A549 (cell line): Measurements from ENCODE around the gene C2CD2. TPM values are rescaled to one million over a fixed set of nuclear protein-coding genes. Genes with fewer than 3 reads are reported as not detected.

Source experiments
- ATAC-seq, 2 experiments: fragments of 200-7000 bp in 1 of 2; fragments of >200 bp in 1 of 2; cut with Nextera tagmentation in 1 of 2; cut with Tn5 transposase in 1 of 2; 3 replicates each; pipeline versions ENCODE4 v1.8.0 to v1.9.1; 2018 to 2020; ENCODE audit warnings: mild to moderate bottlenecking in 1 of 2, moderate library complexity in 1 of 2
- CTCF ChIA-PET: fragments of 300-600 bp; sonication (Branson Sonifier 250); formaldehyde crosslinking; extraction: SDS; loops from one replicate; lab custom pipeline; 2021; ENCODE audit warnings: antibody characterized with exemption, inconsistent platforms; lab: Yijun Ruan, JAX
- POLR2A ChIA-PET: fragments of 350-600 bp; formaldehyde crosslinking; extraction: SDS; loops from one replicate; lab custom pipeline; 2021; ENCODE audit warnings: antibody characterized with exemption, inconsistent platforms; lab: Yijun Ruan, JAX
- DNase-seq, 2 experiments: peaks; one replicate each; pipeline versions ENCODE4 v3.0.0 to v3.0.0-alpha.2; 2011 to 2016; ENCODE audit warnings: low read depth in 1 of 2, low spot score in 1 of 2
- FAIRE-seq: peaks from 2 replicates; lab custom pipeline; 2011; peaks lifted over from hg19 to GRCh38; lab: Jason Lieb, UNC
- H3K27ac ChIP-seq, 2 experiments: fragments of >200 bp; sonication (Bioruptor Twin); formaldehyde crosslinking; 3 replicates each; pipeline ENCODE4 v1.5.1; 2016 to 2017
- H3K4me1 ChIP-seq: fragments of >200 bp; sonication (Bioruptor Twin); formaldehyde crosslinking; 3 replicates; pipeline ENCODE4 v1.6.1; 2016
- H3K4me2 ChIP-seq: fragments of >200 bp; sonication (Bioruptor Twin); formaldehyde crosslinking; 3 replicates; pipeline ENCODE4 v1.6.1; 2016
- H3K4me3 ChIP-seq: fragments of >200 bp; sonication (Bioruptor Twin); formaldehyde crosslinking; 3 replicates; pipeline ENCODE4 v1.5.1; 2016
- H3K9me3 ChIP-seq: fragments of >200 bp; sonication (Bioruptor Twin); formaldehyde crosslinking; 3 replicates; pipeline ENCODE4 v1.6.1; 2016
- CBX2 ChIP-seq: fragments of 200-600 bp; sonication (generic); IDR thresholded peaks from 2 replicates; pipeline ENCODE4 v1.6.1; 2016; ENCODE audit warnings: low read depth, mild to moderate bottlenecking, borderline replicate concordance
- CHD4 ChIP-seq: fragments of 200-600 bp; sonication (generic); IDR thresholded peaks from 2 replicates; pipeline ENCODE4 v1.6.1; 2016; ENCODE audit warnings: antibody characterized with exemption, mild to moderate bottlenecking, borderline replicate concordance
- EHF ChIP-seq: fragments of 250-450 bp; sonication (Bioruptor Pico); IDR thresholded peaks from 2 replicates; pipeline ENCODE4 v1.5.0; 2020; ENCODE audit warnings: mild to moderate bottlenecking
- ELK1 ChIP-seq: fragments of 150-350 bp; IDR thresholded peaks from 2 replicates; pipeline ENCODE4 v1.6.1; 2014; ENCODE audit warnings: low read depth, mild to moderate bottlenecking, low read length
- FOXS1 ChIP-seq: fragments of 250-450 bp; sonication (Bioruptor Pico); IDR thresholded peaks from 2 replicates; pipeline ENCODE4 v1.5.0; 2020; ENCODE audit warnings: mild to moderate bottlenecking, moderate library complexity
- GATA3 ChIP-seq: IDR thresholded peaks from 2 replicates; pipeline ENCODE4 v1.6.1; 2012; ENCODE audit warnings: borderline replicate concordance
- HDAC2 ChIP-seq: fragments of 200-600 bp; sonication (generic); IDR thresholded peaks from 2 replicates; pipeline ENCODE4 v1.6.1; 2016
- HES2 ChIP-seq: fragments of >200 bp; sonication (Bioruptor Twin); formaldehyde crosslinking; IDR thresholded peaks from 2 replicates; pipeline ENCODE4 v1.6.1; 2016
- HOXB5 ChIP-seq: fragments of 250-450 bp; sonication (Bioruptor Pico); IDR thresholded peaks from 2 replicates; pipeline ENCODE4 v1.5.0; 2020; ENCODE audit warnings: mild to moderate bottlenecking, moderate library complexity
- MAX ChIP-seq: IDR thresholded peaks from 2 replicates; pipeline ENCODE4 v1.6.1; 2012
- MAZ ChIP-seq: fragments of 150-350 bp; IDR thresholded peaks from 2 replicates; pipeline ENCODE4 v1.6.1; 2014; ENCODE audit warnings: antibody characterized with exemption, low read depth, low read length, borderline replicate concordance
- NPAS2 ChIP-seq: fragments of 250-450 bp; sonication (Bioruptor Pico); IDR thresholded peaks from 2 replicates; pipeline ENCODE4 v1.8.0; 2022; ENCODE audit warnings: mild to moderate bottlenecking, moderate library complexity, borderline replicate concordance
- PBX3 ChIP-seq: IDR thresholded peaks from 2 replicates; pipeline ENCODE4 v1.6.1; 2012
- POLR2A ChIP-seq: IDR thresholded peaks from 2 replicates; pipeline ENCODE4 v1.6.1; 2012; ENCODE audit warnings: mild to moderate bottlenecking, low read length
- RFX5 ChIP-seq: fragments of 450-650 bp; IDR thresholded peaks from 2 replicates; pipeline ENCODE4 v1.7.1; 2014; ENCODE audit warnings: antibody characterized with exemption, mild to moderate bottlenecking, moderate library complexity
- RNF2 ChIP-seq: fragments of 200-600 bp; sonication (generic); IDR thresholded peaks from 2 replicates; pipeline ENCODE4 v1.6.1; 2016; ENCODE audit warnings: low read depth, mild to moderate bottlenecking, antibody characterized with exemption, moderate library complexity, borderline replicate concordance
- SMC3 ChIP-seq: fragments of >200 bp; sonication (Bioruptor Twin); formaldehyde crosslinking; IDR thresholded peaks from 3 replicates; pipeline ENCODE4 v1.6.1; 2018; ENCODE audit warnings: inconsistent platforms
- SREBF2 ChIP-seq: fragments of 450-650 bp; IDR thresholded peaks from 2 replicates; pipeline ENCODE4 v1.6.1; 2014; ENCODE audit warnings: mild to moderate bottlenecking, moderate library complexity
- ZC3H11A ChIP-seq: fragments of 450-650 bp; IDR thresholded peaks from 2 replicates; pipeline ENCODE4 v1.6.1; 2014; ENCODE audit warnings: antibody characterized with exemption, mild to moderate bottlenecking
- WGBS: methylation state at CpG from one replicate; pipeline ENCODE4 v1.1.6; 2017; ENCODE audit errors: missing lambda C conversion rate; 5-methylcytosine and 5-hydroxymethylcytosine counted together
- polyA plus RNA-seq, 4 experiments: library from polyadenylated mRNA; depleted of rRNA in 3 of 4; stranded (reverse); fragments of >200 nt; fragmentation: RNase III in 1 of 4; extraction: RNeasy Plus Mini Kit Qiagen cat#74134 plus additional on column Dnase treatment in 1 of 4; gene quantifications; 2 replicates in 3 of 4; 3 replicates in 1 of 4; pipeline ENCODE4 v1.2.3, GENCODE V29; 2011 to 2017
- TF ChIP-seq, protein P1 (sequence below): fragments of 250-450 bp; sonication (Bioruptor Pico); IDR thresholded peaks from 2 replicates; pipeline ENCODE4 v1.5.0; 2020; ENCODE audit warnings: low read depth, mild to moderate bottlenecking, moderate library complexity
- TF ChIP-seq, protein P2 (sequence below): fragments of 250-450 bp; sonication (Bioruptor Pico); IDR thresholded peaks from 2 replicates; pipeline ENCODE4 v1.5.0; 2021; ENCODE audit warnings: mild to moderate bottlenecking, moderate library complexity, borderline replicate concordance
- TF ChIP-seq, protein P3 (sequence below): fragments of 200-600 bp; sonication (generic); IDR thresholded peaks from 2 replicates; pipeline ENCODE4 v1.6.1; 2016; ENCODE audit warnings: antibody characterized with exemption, mild to moderate bottlenecking, moderate library complexity

Gene C2CD2
- polyA plus RNA-seq, 2 of the 4 experiments (the other 2 are of a cell fraction), result 7.0 to 13.5 TPM

GRCh38 chr21:41901782-41902181, 52.0 kb downstream of the C2CD2 start (continued):
- TF ChIP-seq, protein P1, sequence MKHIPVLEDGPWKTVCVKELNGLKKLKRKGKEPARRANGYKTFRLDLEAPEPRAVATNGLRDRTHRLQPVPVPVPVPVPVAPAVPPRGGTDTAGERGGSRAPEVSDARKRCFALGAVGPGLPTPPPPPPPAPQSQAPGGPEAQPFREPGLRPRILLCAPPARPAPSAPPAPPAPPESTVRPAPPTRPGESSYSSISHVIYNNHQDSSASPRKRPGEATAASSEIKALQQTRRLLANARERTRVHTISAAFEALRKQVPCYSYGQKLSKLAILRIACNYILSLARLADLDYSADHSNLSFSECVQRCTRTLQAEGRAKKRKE, result no peak

DNA sequence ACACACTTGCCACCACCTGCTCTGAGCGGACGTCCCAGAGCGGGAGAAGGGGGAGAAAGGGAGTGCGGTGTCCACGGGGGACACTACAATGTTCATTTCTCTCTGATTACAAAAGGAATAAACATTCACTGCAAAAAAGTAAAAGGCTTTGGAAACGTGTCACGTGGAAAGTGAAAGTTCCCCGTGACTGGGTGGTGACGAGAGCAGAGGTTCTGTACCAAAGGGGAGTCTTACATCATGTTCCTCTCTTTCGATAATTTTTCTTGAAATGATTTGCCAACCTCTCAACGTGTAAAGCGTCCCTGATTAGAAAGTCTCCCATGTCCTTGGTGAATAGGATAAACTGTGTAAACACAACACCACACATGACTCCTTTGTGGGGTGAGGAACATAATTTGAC, 52.7 kb downstream of the C2CD2 start:
- ChIA-PET POLR2A (no interaction called here), CTCF (no interaction called here)
- FAIRE-seq, result no peak
- no peak overlapping the region for H3K27ac ChIP-seq
- WGBS, result 93% methylated on average over 12 of the region's 12 CpGs
- no peak for ATAC-seq
- TF ChIP-seq HOXB5 (CRISPR knock-in tag) (no peak), ELK1 (no peak), POLR2A (no peak), RFX5 (no peak), MAZ (no peak), EHF (CRISPR knock-in tag) (no peak), PBX3 (no peak)
- TF ChIP-seq, protein P2, sequence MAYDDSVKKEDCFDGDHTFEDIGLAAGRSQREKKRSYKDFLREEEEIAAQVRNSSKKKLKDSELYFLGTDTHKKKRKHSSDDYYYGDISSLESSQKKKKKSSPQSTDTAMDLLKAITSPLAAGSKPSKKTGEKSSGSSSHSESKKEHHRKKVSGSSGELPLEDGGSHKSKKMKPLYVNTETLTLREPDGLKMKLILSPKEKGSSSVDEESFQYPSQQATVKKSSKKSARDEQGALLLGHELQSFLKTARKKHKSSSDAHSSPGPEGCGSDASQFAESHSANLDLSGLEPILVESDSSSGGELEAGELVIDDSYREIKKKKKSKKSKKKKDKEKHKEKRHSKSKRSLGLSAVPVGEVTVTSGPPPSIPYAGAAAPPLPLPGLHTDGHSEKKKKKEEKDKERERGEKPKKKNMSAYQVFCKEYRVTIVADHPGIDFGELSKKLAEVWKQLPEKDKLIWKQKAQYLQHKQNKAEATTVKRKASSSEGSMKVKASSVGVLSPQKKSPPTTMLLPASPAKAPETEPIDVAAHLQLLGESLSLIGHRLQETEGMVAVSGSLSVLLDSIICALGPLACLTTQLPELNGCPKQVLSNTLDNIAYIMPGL (CRISPR knock-in tag), result no peak
- TF ChIP-seq, protein P1, result no peak
- DNase-seq, result no peak
- H3K4me1 ChIP-seq, result no peaks in the 10 kb centered on the region
- H3K4me3 ChIP-seq, result no peak overlapping the region
- no peaks in the 10 kb centered on the region for H3K9me3 ChIP-seq
- no peak overlapping the region for H3K4me2 ChIP-seq

GRCh38 chr21:41900401-41900800, 53.4 kb downstream of the C2CD2 start:
- H3K9me3 ChIP-seq, result no peaks in the 10 kb centered on the region
- no peaks in the 10 kb centered on the region for H3K4me1 ChIP-seq
- POLR2A ChIA-PET, result no interaction called here
- WGBS, result 81% methylated on average over 6 of the region's 6 CpGs
- no peak for DNase-seq
- no peak overlapping the region for H3K27ac ChIP-seq
- H3K4me3 ChIP-seq, result no peak overlapping the region
- CTCF ChIA-PET, result no interaction called here
- no peak overlapping the region for H3K4me2 ChIP-seq
- no peak for FAIRE-seq
- no peak for ATAC-seq
- TF ChIP-seq, protein P2 (CRISPR knock-in tag), result no peak
- TF ChIP-seq SREBF2 (no peak), CBX2 (no peak), FOXS1 (CRISPR knock-in tag) (no peak), CHD4 (no peak), NPAS2 (no peak), SMC3 (no peak), RNF2 (no peak), MAX (no peak), HDAC2 (no peak), GATA3 (no peak), ELK1 (no peak), HES2 (no peak), ZC3H11A (no peak)
- TF ChIP-seq, protein P3, sequence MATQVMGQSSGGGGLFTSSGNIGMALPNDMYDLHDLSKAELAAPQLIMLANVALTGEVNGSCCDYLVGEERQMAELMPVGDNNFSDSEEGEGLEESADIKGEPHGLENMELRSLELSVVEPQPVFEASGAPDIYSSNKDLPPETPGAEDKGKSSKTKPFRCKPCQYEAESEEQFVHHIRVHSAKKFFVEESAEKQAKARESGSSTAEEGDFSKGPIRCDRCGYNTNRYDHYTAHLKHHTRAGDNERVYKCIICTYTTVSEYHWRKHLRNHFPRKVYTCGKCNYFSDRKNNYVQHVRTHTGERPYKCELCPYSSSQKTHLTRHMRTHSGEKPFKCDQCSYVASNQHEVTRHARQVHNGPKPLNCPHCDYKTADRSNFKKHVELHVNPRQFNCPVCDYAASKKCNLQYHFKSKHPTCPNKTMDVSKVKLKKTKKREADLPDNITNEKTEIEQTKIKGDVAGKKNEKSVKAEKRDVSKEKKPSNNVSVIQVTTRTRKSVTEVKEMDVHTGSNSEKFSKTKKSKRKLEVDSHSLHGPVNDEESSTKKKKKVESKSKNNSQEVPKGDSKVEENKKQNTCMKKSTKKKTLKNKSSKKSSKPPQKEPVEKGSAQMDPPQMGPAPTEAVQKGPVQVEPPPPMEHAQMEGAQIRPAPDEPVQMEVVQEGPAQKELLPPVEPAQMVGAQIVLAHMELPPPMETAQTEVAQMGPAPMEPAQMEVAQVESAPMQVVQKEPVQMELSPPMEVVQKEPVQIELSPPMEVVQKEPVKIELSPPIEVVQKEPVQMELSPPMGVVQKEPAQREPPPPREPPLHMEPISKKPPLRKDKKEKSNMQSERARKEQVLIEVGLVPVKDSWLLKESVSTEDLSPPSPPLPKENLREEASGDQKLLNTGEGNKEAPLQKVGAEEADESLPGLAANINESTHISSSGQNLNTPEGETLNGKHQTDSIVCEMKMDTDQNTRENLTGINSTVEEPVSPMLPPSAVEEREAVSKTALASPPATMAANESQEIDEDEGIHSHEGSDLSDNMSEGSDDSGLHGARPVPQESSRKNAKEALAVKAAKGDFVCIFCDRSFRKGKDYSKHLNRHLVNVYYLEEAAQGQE, result no peak
